ENCODE results near the gene IP6K2.
A peak's percentile ranks its signal among the peaks of the same experiment; 100 is the strongest.

DNA sequence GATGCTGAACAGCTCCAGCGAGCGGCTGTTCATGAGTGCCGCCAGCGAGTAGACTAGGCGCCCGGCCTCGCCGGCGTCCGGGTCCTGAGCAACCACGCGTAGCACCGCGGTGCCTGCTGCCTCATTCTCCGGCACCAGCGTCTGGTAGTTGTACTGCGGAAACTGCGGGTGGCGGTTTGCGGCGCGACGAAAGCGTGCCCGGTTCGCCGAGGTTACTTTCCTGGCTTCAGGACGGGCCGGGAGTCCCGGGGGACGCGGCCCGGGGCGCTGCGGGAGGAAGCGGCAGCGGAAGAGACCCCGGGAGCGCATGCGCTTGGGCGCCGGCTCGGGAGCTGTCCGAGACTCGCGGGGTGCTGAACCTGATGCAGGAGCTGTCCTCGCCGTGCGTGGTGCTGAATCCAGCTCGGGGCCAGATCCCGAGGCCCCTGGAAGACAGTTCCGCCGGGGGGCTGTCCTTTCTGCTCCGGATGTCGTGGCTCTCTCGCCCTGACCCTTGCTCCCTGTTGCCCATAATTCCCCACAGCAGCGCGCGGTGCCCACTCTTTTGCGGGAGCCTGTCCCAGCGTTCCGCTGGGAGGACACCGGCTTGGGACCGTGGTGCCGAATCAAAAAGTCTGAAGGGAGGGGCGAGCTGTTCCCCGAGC is 55.4 kb downstream of the IP6K2 start:
- no peak for TF ChIP-seq NR2C2 (IDR thresholded peaks at IDR 0.05; ENCODE audit: borderline replicate concordance, control insufficient read depth, insufficient read length, low read depth)
- no peak for TF ChIP-seq CBFB (IDR thresholded peaks at IDR 0.05; ENCODE audit: low read depth)
- TF ChIP-seq SMC3 (IDR thresholded peaks at IDR 0.05; ENCODE audit: borderline replicate concordance, low read length), result no peak
- TF ChIP-seq RFX5 (IDR thresholded peaks at IDR 0.05; ENCODE audit: low read depth, low read length), result no peak
- no peak for TF ChIP-seq ETV6 (conservative IDR thresholded peaks at IDR 0.05 in 1 of 2, IDR thresholded peaks at IDR 0.05 in 1 of 2; ENCODE audit: borderline replicate concordance in 1 of 2, low read depth in 1 of 2)
- peak; percentile 62; the same call in 1 of the 2 replicates for TF ChIP-seq HDAC2 (IDR thresholded peaks at IDR 0.05)

All from GM12878 (cell line).